ENCODE data around the gene PSMD13. TPM values are rescaled to one million over a fixed set of nuclear protein-coding genes. Genes with fewer than 3 reads are reported as not detected.

The PSMD13 gene
- total RNA-seq, 1 experiment from 2014 or later: 141 TPM

DNA sequence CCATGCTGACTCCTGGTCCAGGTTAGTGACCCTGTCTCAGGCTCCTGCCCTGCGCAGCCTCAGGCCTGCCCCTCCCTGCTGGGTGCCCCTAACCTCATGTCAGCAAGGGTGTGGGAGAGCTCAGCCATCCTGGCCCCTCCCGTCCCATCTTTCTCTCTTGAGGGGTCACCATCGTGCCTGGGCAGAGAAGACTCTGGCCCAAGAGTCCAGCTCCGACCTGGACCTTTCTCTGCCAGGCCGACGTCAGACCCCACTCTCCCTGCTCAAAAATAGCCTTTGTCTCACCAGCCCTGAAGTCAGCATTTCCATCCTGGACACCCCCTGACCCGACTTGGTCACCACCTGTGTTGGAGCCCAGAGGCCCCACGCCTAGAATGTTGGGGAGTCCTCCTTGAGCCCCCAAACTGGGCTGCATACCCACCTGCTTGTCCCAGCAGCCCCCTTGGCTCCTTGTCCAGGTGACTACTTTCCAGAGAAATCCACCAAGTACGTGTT is 39.0 kb upstream of the PSMD13 start:
- Histone ChIP-seq H3K9ac (ENCODE audit: extremely low read depth, insufficient read length, low read length) (no peak overlapping the region), H3K18ac (ENCODE audit: insufficient read length, low read depth, low read length) (no peak overlapping the region), H4K91ac (ENCODE audit: insufficient read length, low read depth, low read length) (no peak overlapping the region), H2AK5ac (ENCODE audit: insufficient read length, low read length) (no peak overlapping the region), H4K5ac (ENCODE audit: insufficient read length, low read depth, low read length) (no peak overlapping the region), H3K27ac (ENCODE audit: insufficient read length, low read depth, low read length) (no peak overlapping the region), H3K14ac (ENCODE audit: insufficient read depth, low read length) (no peak overlapping the region), H3K4me2 (ENCODE audit: insufficient read depth, insufficient read length, low read length) (no peak overlapping the region), H3K27me3 (ENCODE audit: insufficient read depth, low read length) (no peaks in the 10 kb centered on the region), H2AFZ (ENCODE audit: low read length) (no peak overlapping the region), H3K79me1 (ENCODE audit: insufficient read depth, low read depth, low read length, poor library complexity, severe bottlenecking) (no peaks in the 10 kb centered on the region), H3K9me3 (ENCODE audit: control insufficient read depth, low read depth, low read length) (no peaks in the 10 kb centered on the region), H2BK20ac (ENCODE audit: low read depth, low read length, poor library complexity, severe bottlenecking) (no peak overlapping the region), H2BK120ac (ENCODE audit: low read depth, low read length, poor library complexity, severe bottlenecking) (no peak overlapping the region), H2BK12ac (ENCODE audit: insufficient read length, low read depth, low read length) (no peak overlapping the region), H4K8ac (replicated peaks; ENCODE audit: insufficient read length, low read depth, low read length) (no peak overlapping the region), H3K4ac (ENCODE audit: low read depth, low read length) (no peak overlapping the region), H3K23ac (ENCODE audit: insufficient read length, low read depth, low read length) (no peak overlapping the region), H3K79me2 (ENCODE audit: insufficient read depth, low read length) (no peaks in the 10 kb centered on the region), H3K56ac (ENCODE audit: insufficient read length, low read depth, low read length) (no peak overlapping the region), H2BK5ac (ENCODE audit: insufficient read length, low read length) (no peak overlapping the region), H3K23me2 (ENCODE audit: insufficient read length, low read depth, low read length, poor library complexity, severe bottlenecking) (no peaks in the 10 kb centered on the region), H2BK15ac (ENCODE audit: low read depth, low read length) (no peak overlapping the region), H3T11ph (ENCODE audit: low read length) (no peak overlapping the region), H3K4me1 (ENCODE audit: insufficient read depth, low read length) (no peaks in the 10 kb centered on the region), H4K20me1 (ENCODE audit: control insufficient read depth, insufficient read depth, insufficient read length) (no peaks in the 10 kb centered on the region)
- DNase-seq: no peak
- H3K27me3 Mint-ChIP-seq (ENCODE audit: low read depth): peaks cover 3% of the 10 kb centered on the region
- WGBS (ENCODE audit: extremely low coverage, insufficient read length, low lambda C conversion rate): no CpG with 5 or more reads among the region's 9 CpGs
- TF ChIP-seq CTCF (conservative IDR thresholded peaks at IDR 0.05): no peak
- no peak overlapping the region for H3K27ac Mint-ChIP-seq
- H3K4me3 Mint-ChIP-seq: peak overlapping the region in 1 of 2 experiments; percentile 51; a peak in 1 of 5 replicates
- H3K36me3 Mint-ChIP-seq (ENCODE audit: insufficient read depth in 1 of 3, low read depth in 3 of 3): peaks cover 0 to 4% (median 2%) of the 10 kb centered on the region in 3 experiments; a peak in 4 of 7 replicates
- peaks cover 0 to 6% of the 10 kb centered on the region in 2 experiments; a peak in 4 of 5 replicates for H3K9me3 Mint-ChIP-seq
- no peaks in the 10 kb centered on the region for H3K4me1 Mint-ChIP-seq

Data from H9 (cell line).